SIG-M5 treated with dmso at 0.1 percent for 504 hours (cell line): ENCODE measurements around the gene GIT2.
A peak's percentile ranks its signal among the peaks of the same experiment; 100 is the strongest.
"Not testable (repeated sequence)": the region's sequence is repeated elsewhere in the genome, so short reads cannot be mapped to it uniquely, and the experiment has no call there.

Experiments used
- DNase-seq: peaks from one replicate; lab custom pipeline; 2025; ENCODE audit not compliant: unreplicated experiment; lab: John Stamatoyannopoulos, UW

Gene GIT2

GRCh38 chr12:109893261-109893995, 102.7 kb downstream of the GIT2 start:
- DNase-seq: no peak

- DNase-seq: no peak
These were observed 103.4 kb downstream of the GIT2 start for GRCh38 chr12:109892748-109893147.

DNA sequence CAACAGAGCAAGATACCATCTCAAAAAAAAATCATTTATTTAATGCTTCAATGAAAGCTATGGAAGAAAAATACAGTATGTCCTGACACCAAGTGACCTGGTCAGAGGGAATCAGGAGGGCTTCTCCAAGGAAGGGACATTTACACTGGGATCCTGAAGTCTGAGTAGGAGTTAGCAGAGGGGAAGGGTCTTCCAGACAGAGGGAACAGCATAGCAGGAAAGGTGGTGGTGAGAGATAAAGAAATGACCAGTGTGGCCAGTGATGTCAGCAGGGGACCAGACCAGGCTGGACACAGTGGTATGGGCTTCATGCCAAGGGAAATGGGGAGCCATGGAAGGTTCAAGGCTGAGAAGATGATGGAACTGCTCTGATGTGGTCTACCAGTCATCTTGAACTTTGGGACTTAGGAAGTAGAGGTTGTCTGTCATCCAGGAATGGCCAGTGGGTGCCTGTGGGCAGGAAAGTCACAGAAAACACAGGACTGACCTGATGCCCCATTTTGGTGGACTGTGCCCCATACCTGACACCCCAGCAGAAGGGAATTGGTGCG, 103.9 kb downstream of the GIT2 start:
- DNase-seq: no peak

DNA sequence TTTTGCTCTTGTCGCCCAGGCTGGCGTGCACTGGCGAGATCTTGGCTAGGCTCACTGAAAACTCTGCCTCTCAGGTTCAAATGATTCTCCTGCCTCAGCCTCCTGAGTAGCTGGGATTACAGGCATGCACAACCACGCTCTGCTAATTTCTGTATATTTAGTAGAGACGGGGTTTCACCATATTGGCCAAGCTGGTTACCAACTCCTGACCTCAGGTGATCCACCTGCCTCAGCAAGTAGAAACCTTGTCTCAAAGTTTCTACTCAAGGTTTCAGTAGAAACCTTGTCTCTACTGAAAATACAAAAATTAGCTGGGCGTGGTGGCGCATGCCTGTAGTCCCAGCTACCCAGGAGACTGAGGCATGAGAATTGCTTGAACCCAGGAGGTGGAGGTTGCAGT, 104.4 kb downstream of the GIT2 start:
- DNase-seq: not testable (repeated sequence)

DNA sequence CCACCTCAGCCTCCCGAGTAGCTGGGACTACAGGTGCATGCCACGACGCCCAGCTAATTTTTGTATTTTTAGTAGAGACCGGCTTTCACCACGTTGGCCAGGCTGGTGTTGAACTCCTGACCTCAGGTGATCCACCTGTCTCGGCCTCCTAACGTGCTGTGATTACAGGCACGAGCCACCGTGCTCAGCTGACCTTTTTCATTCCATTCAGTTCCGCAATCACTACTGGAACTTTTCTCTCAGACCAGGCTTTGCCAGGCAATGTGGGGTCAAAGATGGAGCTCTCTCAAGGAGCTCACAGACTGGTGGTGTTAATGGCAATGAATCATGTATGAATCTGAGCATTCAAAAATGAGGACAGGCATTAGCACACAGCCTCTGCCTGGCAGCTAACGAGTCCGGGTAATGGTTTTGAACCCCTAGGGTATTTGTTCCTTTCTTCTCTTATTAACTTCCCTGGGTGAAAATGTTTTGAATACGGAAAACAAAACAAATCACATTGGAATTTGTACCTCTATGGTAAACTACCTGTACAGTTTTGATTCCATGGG, 105.5 kb downstream of the GIT2 start:
- DNase-seq: no peak

- DNase-seq: peak; percentile 75
These were observed 107.8 kb downstream of the GIT2 start for GRCh38 chr12:109888179-109889020.

GRCh38 chr12:109885616-109886015, 110.6 kb downstream of the GIT2 start:
- DNase-seq: no peak

GRCh38 chr12:109883461-109883860, 112.7 kb downstream of the GIT2 start:
- DNase-seq: no peak

DNA sequence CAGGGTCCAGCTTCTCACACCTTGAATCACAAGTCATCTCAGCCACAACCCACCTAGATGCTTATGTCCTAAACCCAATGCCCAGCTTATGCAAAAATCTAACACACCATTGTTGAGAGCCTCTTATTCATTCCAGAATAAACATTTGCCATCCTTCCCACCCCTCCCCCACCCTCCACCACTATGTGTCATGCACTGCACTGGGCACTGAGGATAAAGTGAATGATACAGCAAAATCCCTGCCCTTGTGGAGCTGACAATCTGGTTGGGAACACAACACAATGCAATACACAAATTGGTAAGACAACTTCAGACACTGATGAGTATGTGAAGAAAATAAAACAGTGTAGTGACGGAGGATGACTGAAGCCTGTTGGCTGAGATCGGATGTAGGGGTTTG, 114.4 kb downstream of the GIT2 start:
- DNase-seq: no peak

- DNase-seq: no peak
These were observed 115.2 kb downstream of the GIT2 start for GRCh38 chr12:109880938-109881337.

DNA sequence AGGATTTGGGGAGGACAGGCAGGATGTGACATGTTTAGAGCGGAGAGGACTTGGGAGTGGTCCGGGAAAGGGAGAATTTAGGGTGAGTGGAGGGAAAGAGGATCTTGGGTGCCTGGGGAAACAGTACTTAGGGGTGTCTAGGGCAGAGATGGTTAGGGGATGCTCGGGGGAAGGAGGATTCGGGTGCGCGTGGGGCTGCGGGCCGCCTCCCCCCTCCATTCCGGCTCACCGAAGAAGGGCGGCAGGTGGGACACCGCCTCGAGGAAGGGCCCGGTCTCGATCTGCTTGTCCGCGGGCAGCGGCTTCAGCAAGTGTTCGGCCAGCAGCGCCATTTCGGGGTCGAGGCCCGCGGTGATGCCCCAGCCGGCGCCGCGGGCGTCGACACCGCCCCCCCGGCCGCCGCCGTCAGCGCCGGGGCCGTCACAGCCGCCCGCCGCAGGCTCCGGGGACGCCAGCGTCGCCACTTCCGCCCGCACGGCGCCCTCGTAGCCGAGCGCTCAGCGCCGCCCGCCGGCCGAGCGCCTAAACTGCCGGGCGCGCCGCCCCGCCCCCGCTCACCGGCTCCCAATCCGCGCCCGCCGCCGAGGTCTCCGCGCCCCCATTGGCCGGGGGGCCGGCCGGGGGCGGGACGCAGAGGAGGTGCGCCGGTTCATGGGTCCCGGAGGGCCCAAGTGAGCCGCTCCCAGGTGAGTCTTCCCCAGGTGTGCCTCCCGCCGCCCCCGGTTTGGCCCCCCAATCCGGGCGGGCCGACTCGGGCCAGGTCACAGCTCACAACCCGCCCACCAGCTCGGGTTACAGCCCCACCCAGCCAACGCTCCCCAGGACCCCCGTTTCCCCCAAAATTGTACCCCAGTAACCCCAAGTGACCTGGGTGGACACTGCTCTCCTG, 115.9 kb downstream of the GIT2 start, which contains the start of gene GLTP:
Gene GLTP, minus strand, starts transcription at position 499 of the 889 bp plus-strand sequence. Its CDS starts 167 bp downstream, at position 332.
- peak; percentile 83 for DNase-seq
